AG09309 (cell line): ENCODE data around the gene C2orf78.

ENCODE experiments used
- DNase-seq: peaks from one replicate; pipeline ENCODE4 v3.0.0-alpha.2; 2010; ENCODE audit warnings: low read depth
- H3K4me3 ChIP-seq: 2 replicates; pipeline ENCODE4 v1.5.1; 2011; ENCODE audit warnings: mild to moderate bottlenecking, low read depth, low read length, moderate library complexity; ENCODE audit not compliant: control insufficient read depth
- CTCF ChIP-seq: IDR thresholded peaks from 2 replicates; pipeline ENCODE4 v1.5.1; 2011; ENCODE audit warnings: mild to moderate bottlenecking, low read depth, low read length, inconsistent platforms; ENCODE audit not compliant: insufficient read depth, control insufficient read depth; ENCODE audit errors: missing control alignments

The C2orf78 gene

GRCh38 chr2:73836141-73836943, 52.4 kb downstream of the C2orf78 start:
- TF ChIP-seq CTCF: no peak
- no peak for DNase-seq
- H3K4me3 ChIP-seq: no peak overlapping the region

- no peak for DNase-seq
- H3K4me3 ChIP-seq: no peak overlapping the region
- TF ChIP-seq CTCF: no peak
Measured at GRCh38 chr2:73837847-73838585, 54.0 kb downstream of the C2orf78 start.

GRCh38 chr2:73838889-73839534, 55.0 kb downstream of the C2orf78 start:
- DNase-seq: no peak
- TF ChIP-seq CTCF: no peak
- no peak overlapping the region for H3K4me3 ChIP-seq

- no peak for TF ChIP-seq CTCF
- DNase-seq: no peak
- H3K4me3 ChIP-seq: no peak overlapping the region
Measured at GRCh38 chr2:73839653-73840411, 55.8 kb downstream of the C2orf78 start.

- DNase-seq: no peak
- no peak overlapping the region for H3K4me3 ChIP-seq
- TF ChIP-seq CTCF: no peak
Measured at GRCh38 chr2:73841912-73842738, 58.1 kb downstream of the C2orf78 start.
